ENCODE results near the gene SPG11.

GRCh38 chr15:44535092-44535491 is 128.4 kb downstream of the SPG11 start:
- TF ChIP-seq ATF6 (CRISPR knock-in tag; IDR thresholded peaks at IDR 0.05) (no peak), EZH2 (IDR thresholded peaks at IDR 0.05; ENCODE audit: borderline replicate concordance, low read depth, low read length) (no peak), HNRNPLL (IDR thresholded peaks at IDR 0.05; ENCODE audit: low read depth, low read length, poor library complexity, severe bottlenecking) (no peak), JUN (IDR thresholded peaks at IDR 0.05; ENCODE audit: borderline replicate concordance, low read depth, low read length) (no peak), JUN (CRISPR knock-in tag; IDR thresholded peaks at IDR 0.05; ENCODE audit: borderline replicate concordance) (no peak), PML (IDR thresholded peaks at IDR 0.05; ENCODE audit: low read length) (no peak), ESRRA (IDR thresholded peaks at IDR 0.05; ENCODE audit: borderline replicate concordance, low read depth) (no peak), USF2 (CRISPR knock-in tag; IDR thresholded peaks at IDR 0.05) (no peak), MBD1 (CRISPR knock-in tag; IDR thresholded peaks at IDR 0.05) (no peak), EP300 (IDR thresholded peaks at IDR 0.05; ENCODE audit: low read length) (no peak), ZNF23 (CRISPR knock-in tag; IDR thresholded peaks at IDR 0.05) (no peak), TCF7L2 (IDR thresholded peaks at IDR 0.05; ENCODE audit: low read depth, low read length) (no peak), YY1 (IDR thresholded peaks at IDR 0.05; ENCODE audit: borderline replicate concordance in 1 of 3, control insufficient read depth in 1 of 3, extremely low read depth in 1 of 3, insufficient read depth in 3 of 3, insufficient read length in 1 of 3, insufficient replicate concordance in 2 of 3, low read depth in 1 of 3, low read length in 2 of 3) (no peak), ZNF143 (CRISPR knock-in tag; IDR thresholded peaks at IDR 0.05) (no peak)
- TF ChIP-seq, protein P1, sequence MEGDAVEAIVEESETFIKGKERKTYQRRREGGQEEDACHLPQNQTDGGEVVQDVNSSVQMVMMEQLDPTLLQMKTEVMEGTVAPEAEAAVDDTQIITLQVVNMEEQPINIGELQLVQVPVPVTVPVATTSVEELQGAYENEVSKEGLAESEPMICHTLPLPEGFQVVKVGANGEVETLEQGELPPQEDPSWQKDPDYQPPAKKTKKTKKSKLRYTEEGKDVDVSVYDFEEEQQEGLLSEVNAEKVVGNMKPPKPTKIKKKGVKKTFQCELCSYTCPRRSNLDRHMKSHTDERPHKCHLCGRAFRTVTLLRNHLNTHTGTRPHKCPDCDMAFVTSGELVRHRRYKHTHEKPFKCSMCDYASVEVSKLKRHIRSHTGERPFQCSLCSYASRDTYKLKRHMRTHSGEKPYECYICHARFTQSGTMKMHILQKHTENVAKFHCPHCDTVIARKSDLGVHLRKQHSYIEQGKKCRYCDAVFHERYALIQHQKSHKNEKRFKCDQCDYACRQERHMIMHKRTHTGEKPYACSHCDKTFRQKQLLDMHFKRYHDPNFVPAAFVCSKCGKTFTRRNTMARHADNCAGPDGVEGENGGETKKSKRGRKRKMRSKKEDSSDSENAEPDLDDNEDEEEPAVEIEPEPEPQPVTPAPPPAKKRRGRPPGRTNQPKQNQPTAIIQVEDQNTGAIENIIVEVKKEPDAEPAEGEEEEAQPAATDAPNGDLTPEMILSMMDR (IDR thresholded peaks at IDR 0.05 in 2 of 3, conservative IDR thresholded peaks at IDR 0.05 in 1 of 3; ENCODE audit: insufficient read depth in 2 of 3, low read depth in 1 of 3, low read length in 3 of 3) = no peak

All from K562 (cell line).